Measurements from ENCODE around the gene LZTR1. TPM values are rescaled to one million over a fixed set of nuclear protein-coding genes. Genes with fewer than 3 reads are reported as not detected.

The LZTR1 gene
- total RNA-seq, 1 donor from 2014 or later, result 93.5 TPM

GRCh38 chr22:20951151-20951931 is 30.8 kb upstream of the LZTR1 start:
- DNase-seq (ENCODE audit: low spot score), result no peak

GRCh38 chr22:20951932-20952380 is 30.1 kb upstream of the LZTR1 start:
- no peak for DNase-seq (ENCODE audit: low spot score)

GRCh38 chr22:20952544-20953341 is 29.4 kb upstream of the LZTR1 start:
- peak; percentile 50 for DNase-seq (ENCODE audit: low spot score)

- no peak for DNase-seq (ENCODE audit: low spot score)
Measured at GRCh38 chr22:20953342-20953608, 28.8 kb upstream of the LZTR1 start.

- DNase-seq (ENCODE audit: low spot score), result no peak
Measured at GRCh38 chr22:20953668-20954500, 28.2 kb upstream of the LZTR1 start.

GRCh38 chr22:20955548-20955947 is 26.5 kb upstream of the LZTR1 start:
- no peak for DNase-seq (ENCODE audit: low spot score)

GRCh38 chr22:20956258-20957101 is 25.6 kb upstream of the LZTR1 start:
- DNase-seq (ENCODE audit: low spot score), result no peak

GRCh38 chr22:20957102-20957682 is 24.9 kb upstream of the LZTR1 start:
- DNase-seq (ENCODE audit: low spot score), result no peak

GRCh38 chr22:20957683-20958431 is 24.2 kb upstream of the LZTR1 start:
- DNase-seq (ENCODE audit: low spot score), result no peak

- DNase-seq (ENCODE audit: low spot score), result no peak
Measured at GRCh38 chr22:20959578-20960461, 22.3 kb upstream of the LZTR1 start.

GRCh38 chr22:20960609-20961008 is 21.5 kb upstream of the LZTR1 start:
- no peak for DNase-seq (ENCODE audit: low spot score)

GRCh38 chr22:20962491-20962945 is 19.6 kb upstream of the LZTR1 start:
- DNase-seq (ENCODE audit: low spot score), result no peak

- DNase-seq (ENCODE audit: low spot score), result no peak
Measured at GRCh38 chr22:20963201-20964052, 18.7 kb upstream of the LZTR1 start.

- DNase-seq (ENCODE audit: low spot score), result no peak
Measured at GRCh38 chr22:20964090-20964798, 17.9 kb upstream of the LZTR1 start.

- DNase-seq (ENCODE audit: low spot score), result no peak
Measured at GRCh38 chr22:20964799-20965103, 17.3 kb upstream of the LZTR1 start.

GRCh38 chr22:20965104-20965887 is 16.8 kb upstream of the LZTR1 start:
- no peak for DNase-seq (ENCODE audit: low spot score)
